GM21619 (cell line): ENCODE measurements around the gene ERFE.

Experiments
- ATAC-seq: cut with Tn5 transposase; IDR thresholded peaks from one replicate; pipeline ENCODE4 v1.9.1; 2021; ENCODE audit not compliant: unreplicated experiment

The ERFE gene

GRCh38 chr2:238203973-238204683, 45.4 kb downstream of the ERFE start:
- peak; percentile 15 for ATAC-seq

- no peak for ATAC-seq
These were observed 48.2 kb downstream of the ERFE start for GRCh38 chr2:238207006-238207405.

DNA sequence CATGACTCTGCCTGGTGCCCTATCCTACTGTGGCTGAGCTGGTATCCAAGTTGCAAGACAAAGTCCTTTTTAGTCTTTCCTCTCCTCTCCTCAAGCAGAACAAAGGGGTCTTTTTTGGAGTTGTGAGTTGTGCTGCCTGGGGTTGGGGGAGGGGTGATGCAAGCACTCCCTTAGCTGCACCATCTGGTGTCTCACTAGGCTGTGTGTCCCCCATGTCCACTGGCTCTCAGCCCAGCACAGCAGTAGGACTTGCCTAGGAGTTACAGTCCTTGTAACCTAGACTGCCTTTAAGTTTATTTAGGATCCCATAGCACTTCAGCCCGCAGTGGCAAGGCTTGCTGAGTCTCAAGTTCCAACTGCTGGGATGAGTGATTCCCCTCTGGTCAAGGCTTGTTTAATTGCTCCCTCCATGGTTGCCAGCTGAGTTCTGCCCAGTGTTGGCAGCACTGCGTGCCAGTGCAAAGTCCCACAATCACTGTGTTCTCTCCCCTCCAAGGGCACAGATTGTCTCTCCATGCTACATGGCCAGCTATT, 57.9 kb downstream of the ERFE start:
- no peak for ATAC-seq
